Measurements from ENCODE around the gene PDZK1.
"Not testable (repeated sequence)": the region's sequence is repeated elsewhere in the genome, so short reads cannot be mapped to it uniquely, and the experiment has no call there.

PDZK1 gene

DNA sequence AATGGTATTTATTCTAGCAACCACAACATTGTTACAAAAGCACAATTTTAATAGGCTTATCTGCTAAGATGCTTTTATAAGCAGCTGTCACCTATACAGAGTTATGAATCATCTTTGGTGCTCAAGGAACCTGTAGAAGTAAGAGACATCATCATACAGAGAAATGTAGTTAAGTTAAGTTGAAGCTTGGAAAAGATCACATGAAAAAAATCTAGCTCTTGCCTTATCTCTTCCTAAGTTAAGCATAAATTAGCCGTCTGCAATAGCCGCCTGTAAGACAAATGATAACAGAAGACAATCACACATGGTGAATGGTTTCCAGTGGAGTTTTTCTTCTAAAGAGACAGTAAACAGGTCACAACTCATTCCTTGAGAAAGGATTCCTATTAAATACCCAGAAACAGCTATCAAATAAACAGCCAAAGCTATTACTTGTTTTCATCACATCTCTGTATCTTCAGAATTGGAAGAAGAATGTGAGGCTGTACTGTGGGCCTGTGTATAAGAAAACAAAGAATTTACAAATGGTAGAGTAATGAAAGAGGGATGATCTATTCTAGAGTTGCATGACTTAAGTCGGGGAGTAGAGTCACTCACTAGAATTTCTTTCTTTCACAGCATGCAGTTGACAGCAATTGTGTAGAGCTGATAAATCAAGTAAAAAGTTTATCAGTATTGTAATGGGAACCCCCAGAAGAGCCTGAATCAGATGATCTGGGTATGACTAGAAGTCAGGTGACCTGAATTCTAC lies 36.0 kb downstream of the PDZK1 start:
- H3K4me3 Mint-ChIP-seq; H3K27ac Mint-ChIP-seq; ATAC-seq (replicated peaks); DNase-seq; H3K9me3 Mint-ChIP-seq; H3K27me3 Mint-ChIP-seq; H3K36me3 Mint-ChIP-seq (ENCODE audit: insufficient read depth): not testable (repeated sequence)
- H3K4me1 Mint-ChIP-seq (ENCODE audit: low read depth in 2 of 2), result peaks cover 6 to 12% of the 10 kb centered on the region in 2 donors

DNA sequence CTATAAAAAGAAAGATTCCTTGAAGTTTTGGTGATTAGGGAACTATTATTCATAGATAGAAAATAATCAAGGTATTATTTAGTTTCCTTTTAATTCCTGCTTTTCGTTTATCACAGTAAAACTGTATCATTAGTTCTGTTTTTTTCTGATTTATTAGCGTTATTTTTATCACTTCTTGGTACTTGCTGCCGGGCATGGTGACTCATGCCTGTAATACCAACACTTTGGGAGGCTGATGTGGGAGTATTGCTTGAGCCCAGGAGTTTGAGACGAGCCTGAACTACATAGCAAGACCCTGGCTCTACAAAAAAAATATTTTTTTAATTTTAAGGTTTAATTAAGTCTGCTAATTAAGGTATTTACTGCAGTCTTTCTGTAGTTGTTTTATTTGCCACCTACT lies 42.2 kb downstream of the PDZK1 start:
- not testable (repeated sequence) for H3K4me3 Mint-ChIP-seq; H3K27ac Mint-ChIP-seq; H3K36me3 Mint-ChIP-seq (ENCODE audit: insufficient read depth); H3K4me1 Mint-ChIP-seq (ENCODE audit: low read depth in 2 of 2); H3K27me3 Mint-ChIP-seq; H3K9me3 Mint-ChIP-seq; DNase-seq; ATAC-seq (replicated peaks)

DNA sequence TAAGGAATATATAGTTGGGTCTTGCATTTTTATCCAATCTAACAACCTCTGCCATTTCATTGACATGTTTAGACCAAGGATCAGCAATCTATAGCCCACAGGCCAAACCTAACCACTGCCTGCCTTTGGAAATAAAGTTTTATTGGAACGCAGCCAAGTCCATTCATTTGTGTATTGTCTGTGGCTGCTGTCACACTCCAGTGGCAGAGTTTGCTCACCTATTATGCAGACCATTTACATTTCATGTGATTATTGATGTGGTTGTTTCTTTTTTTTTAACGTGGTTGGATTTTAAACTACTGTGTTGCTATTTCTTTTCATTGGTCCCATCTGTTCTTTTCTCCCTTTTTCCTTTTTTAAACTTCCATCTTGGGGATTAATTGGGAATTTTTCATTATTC lies 44.7 kb downstream of the PDZK1 start:
- H3K27ac Mint-ChIP-seq; H3K36me3 Mint-ChIP-seq (ENCODE audit: insufficient read depth); H3K9me3 Mint-ChIP-seq; DNase-seq; H3K4me1 Mint-ChIP-seq (ENCODE audit: low read depth in 2 of 2); H3K27me3 Mint-ChIP-seq; ATAC-seq (replicated peaks); H3K4me3 Mint-ChIP-seq: not testable (repeated sequence)

DNA sequence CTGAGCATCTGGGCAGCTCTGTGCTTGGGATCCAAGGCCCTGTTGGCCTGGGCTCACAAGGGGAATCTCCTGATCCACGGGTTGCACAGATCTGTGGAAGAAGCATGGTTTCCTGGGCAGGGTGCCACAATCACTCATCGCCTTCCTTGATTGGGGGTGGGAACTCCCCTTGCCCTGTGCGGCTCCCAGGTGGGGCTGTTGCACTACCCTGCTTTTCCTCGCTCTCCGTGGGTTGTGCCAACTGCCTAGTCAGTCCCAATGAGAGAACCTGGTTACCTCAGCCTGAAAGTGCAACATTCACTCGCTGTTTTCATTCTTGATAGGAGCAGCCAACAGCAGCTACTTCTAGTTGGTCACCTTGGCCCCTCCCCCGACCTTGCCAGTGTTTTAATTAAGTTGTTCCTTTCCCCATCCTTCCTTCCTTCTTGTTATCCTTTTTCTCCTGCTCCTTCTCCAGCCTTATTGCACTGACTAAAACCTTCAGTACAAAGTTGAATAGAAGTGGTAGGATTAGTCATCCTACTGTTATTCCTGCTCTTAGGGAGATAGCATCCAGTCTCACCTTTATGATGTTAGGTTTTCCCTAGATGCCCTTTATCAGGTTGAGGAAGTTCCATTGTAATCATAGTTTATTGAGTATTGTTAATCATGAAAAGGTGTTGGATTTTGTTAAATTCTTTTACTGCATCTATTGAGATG lies 50.8 kb downstream of the PDZK1 start:
- not testable (repeated sequence) for H3K27me3 Mint-ChIP-seq; H3K4me3 Mint-ChIP-seq; H3K9me3 Mint-ChIP-seq; H3K36me3 Mint-ChIP-seq (ENCODE audit: insufficient read depth); ATAC-seq (replicated peaks); DNase-seq; H3K27ac Mint-ChIP-seq; H3K4me1 Mint-ChIP-seq (ENCODE audit: low read depth in 2 of 2)

DNA sequence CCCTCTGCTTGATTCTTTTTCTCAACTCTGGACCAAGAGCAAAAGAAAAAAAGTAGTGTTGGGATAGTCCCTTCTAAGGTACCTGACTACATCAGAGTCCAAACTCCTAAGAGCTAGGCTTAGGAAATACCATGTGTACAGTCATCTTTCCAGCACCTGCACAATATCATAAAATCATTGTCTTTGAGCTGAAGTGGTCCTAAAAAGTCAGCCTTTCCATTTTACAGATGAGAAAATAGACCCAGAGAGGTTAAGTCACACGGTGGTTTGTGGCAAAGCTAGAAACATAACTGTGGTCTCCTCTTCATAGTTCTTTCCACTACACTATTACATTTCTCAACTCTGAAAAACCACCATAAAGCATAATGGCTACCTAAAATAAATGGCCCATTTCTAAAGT lies 63.2 kb downstream of the PDZK1 start:
- peak; percentile 78 for ATAC-seq (replicated peaks)
- H3K4me1 Mint-ChIP-seq (ENCODE audit: low read depth in 2 of 2); H3K9me3 Mint-ChIP-seq; H3K27ac Mint-ChIP-seq; H3K36me3 Mint-ChIP-seq (ENCODE audit: insufficient read depth); H3K27me3 Mint-ChIP-seq; H3K4me3 Mint-ChIP-seq; DNase-seq: not testable (repeated sequence)

DNA sequence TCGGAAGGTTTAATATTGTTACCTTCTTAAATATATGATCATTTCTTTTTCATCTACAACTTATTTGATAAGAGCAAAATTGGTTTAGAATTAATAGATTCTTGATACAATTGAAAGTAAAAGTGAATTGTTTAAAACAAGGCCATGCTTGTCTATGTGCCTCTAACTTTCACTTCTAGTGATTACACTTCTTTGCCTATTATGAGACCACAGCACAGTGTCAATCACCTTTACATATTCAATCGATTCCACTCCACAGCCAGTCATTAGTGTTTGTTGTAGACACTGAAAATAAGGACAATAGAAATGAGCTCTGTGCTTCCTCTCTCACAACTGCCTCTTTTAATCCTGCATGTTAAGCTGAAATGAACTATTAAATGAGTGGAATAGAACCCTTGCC lies 65.3 kb downstream of the PDZK1 start:
- ATAC-seq (replicated peaks); H3K9me3 Mint-ChIP-seq; DNase-seq; H3K4me3 Mint-ChIP-seq; H3K4me1 Mint-ChIP-seq (ENCODE audit: low read depth in 2 of 2); H3K27me3 Mint-ChIP-seq; H3K27ac Mint-ChIP-seq; H3K36me3 Mint-ChIP-seq (ENCODE audit: insufficient read depth): not testable (repeated sequence)

DNA sequence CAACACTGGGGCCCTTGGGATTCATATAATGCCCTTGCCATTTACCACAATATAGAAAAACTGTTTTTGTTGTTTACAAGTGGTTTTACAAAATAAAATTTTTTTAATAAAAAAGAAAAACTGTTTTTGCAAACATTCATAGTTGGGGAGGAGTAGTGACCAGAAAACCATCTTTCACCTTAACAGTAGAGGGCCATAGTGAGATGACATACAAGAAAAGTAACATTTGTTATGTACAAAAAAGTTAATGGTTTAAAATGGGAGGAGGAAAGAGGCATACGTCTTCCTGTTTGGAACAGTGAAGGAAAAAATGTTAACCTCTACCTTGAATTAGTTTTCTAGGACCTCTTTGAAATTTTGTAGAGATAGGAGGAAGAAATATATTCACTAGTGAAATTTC lies 70.9 kb downstream of the PDZK1 start:
- not testable (repeated sequence) for H3K4me1 Mint-ChIP-seq (ENCODE audit: low read depth in 2 of 2); DNase-seq; ATAC-seq (replicated peaks); H3K9me3 Mint-ChIP-seq; H3K4me3 Mint-ChIP-seq; H3K27ac Mint-ChIP-seq; H3K27me3 Mint-ChIP-seq; H3K36me3 Mint-ChIP-seq (ENCODE audit: insufficient read depth)

DNA sequence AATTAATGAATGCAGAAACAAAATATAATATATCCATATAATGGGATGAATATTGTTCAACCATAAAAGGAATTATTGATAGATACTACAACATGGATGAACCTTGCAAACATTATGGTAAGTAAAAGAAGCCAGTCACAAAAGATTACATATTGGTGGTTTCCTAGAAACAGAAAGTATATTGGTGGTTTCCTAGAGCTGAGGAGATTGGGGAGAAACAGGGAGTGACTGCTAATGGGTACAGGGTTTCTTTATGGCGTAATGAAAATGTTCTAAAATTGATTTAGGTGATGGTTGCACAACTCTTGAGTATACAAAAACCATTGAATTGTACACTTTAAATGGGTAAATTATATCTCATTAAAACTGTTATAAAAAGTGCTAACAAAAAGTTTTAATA lies 85.0 kb downstream of the PDZK1 start:
- not testable (repeated sequence) for ATAC-seq (replicated peaks); H3K27me3 Mint-ChIP-seq; H3K4me1 Mint-ChIP-seq (ENCODE audit: low read depth in 2 of 2); H3K27ac Mint-ChIP-seq; DNase-seq; H3K4me3 Mint-ChIP-seq; H3K9me3 Mint-ChIP-seq
- peaks cover 13% of the 10 kb centered on the region for H3K36me3 Mint-ChIP-seq (ENCODE audit: insufficient read depth)

Measured in effector memory CD8-positive, alpha-beta T cell (primary cell).